Right lobe of liver (tissue), 4 donors: Measurements from ENCODE around the gene ASB4.

Experiments used
- POLR2A ChIP-seq: fragments of 450-650 bp; IDR thresholded peaks from one replicate; pipeline ENCODE4 v1.6.1; 2017; ENCODE audit warnings: antibody characterized with exemption, mild to moderate bottlenecking
- TF ChIP-seq, protein P1 (sequence below), 4 donors: fragments of 200-600 bp in 3 of 4; fragments of 450-650 bp in 1 of 4; IDR thresholded peaks; one replicate each; pipeline versions ENCODE4 v1.5.1 to v1.8.0; 2016 to 2022; ENCODE audit warnings: antibody characterized with exemption in 4 of 4, mild to moderate bottlenecking in 2 of 4
- donor health status: DM: no; HTN: no; CAD: no.
- donor health status: DM: no; HTN: no; CAD: no.
- donor health status: DM: no; HTN: yes; CAD: no.

DNA sequence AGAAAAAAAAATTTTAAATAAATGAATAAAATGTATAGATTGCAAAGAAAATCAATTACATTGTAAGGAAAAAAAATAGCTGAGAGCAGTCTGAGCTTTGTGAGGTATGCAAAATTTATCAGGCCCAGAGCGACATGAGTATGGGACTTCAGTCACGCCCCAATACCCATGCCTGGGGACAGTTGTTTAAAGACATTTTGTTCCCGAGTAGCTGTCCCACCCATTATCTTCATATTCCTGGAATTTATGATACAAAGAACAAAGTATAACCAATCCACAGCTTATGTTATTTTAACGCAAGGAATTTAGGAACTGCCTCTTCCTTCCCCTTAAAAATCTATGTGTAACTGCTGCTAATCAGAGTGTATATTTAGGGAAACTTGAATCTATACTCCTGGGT is 49.3 kb upstream of the ASB4 start:
- TF ChIP-seq, protein P1, sequence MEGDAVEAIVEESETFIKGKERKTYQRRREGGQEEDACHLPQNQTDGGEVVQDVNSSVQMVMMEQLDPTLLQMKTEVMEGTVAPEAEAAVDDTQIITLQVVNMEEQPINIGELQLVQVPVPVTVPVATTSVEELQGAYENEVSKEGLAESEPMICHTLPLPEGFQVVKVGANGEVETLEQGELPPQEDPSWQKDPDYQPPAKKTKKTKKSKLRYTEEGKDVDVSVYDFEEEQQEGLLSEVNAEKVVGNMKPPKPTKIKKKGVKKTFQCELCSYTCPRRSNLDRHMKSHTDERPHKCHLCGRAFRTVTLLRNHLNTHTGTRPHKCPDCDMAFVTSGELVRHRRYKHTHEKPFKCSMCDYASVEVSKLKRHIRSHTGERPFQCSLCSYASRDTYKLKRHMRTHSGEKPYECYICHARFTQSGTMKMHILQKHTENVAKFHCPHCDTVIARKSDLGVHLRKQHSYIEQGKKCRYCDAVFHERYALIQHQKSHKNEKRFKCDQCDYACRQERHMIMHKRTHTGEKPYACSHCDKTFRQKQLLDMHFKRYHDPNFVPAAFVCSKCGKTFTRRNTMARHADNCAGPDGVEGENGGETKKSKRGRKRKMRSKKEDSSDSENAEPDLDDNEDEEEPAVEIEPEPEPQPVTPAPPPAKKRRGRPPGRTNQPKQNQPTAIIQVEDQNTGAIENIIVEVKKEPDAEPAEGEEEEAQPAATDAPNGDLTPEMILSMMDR (IDR thresholded peaks at IDR 0.05), result no peak
- TF ChIP-seq POLR2A, result no peak
